OCI-LY7 (cell line): Measurements from ENCODE around the gene ZNF146.

Experiments
- EZH2phosphoT487 ChIP-seq: fragments of 200-600 bp; sonication (generic); IDR thresholded peaks from 2 replicates; pipeline ENCODE4 v1.6.1; 2018; ENCODE audit warnings: low read depth, borderline replicate concordance, mild to moderate bottlenecking, mixed run types, antibody characterized with exemption, low read length, moderate library complexity, mixed read lengths
- TF ChIP-seq, protein P1 (sequence below): fragments of 200-600 bp; sonication (generic); conservative IDR thresholded peaks from 2 replicates; pipeline ENCODE4 v1.5.1; 2014; ENCODE audit warnings: mild to moderate bottlenecking, antibody characterized with exemption, low read length, moderate library complexity, mixed read lengths

DNA sequence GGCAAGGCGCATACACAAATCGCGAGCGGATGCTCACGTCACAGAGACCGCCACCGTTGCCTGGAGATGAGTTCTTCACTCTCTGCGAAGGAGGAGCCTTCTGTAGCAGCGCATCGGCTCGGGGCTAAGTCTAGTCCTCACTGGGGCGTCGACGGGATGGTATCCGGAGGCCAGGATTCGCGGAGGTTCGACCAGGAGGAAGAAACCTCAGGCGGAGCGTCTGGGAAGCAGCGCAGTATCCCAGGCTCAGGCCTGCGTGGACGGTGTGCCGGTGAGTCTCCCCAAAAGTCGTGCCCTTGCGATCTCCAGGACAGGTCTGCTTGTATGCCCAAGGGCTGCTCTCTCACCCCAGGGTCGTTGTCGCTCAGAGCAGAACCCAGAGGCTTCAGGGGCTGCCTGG lies 40.4 kb downstream of the ZNF146 start:
- TF ChIP-seq, protein P1, sequence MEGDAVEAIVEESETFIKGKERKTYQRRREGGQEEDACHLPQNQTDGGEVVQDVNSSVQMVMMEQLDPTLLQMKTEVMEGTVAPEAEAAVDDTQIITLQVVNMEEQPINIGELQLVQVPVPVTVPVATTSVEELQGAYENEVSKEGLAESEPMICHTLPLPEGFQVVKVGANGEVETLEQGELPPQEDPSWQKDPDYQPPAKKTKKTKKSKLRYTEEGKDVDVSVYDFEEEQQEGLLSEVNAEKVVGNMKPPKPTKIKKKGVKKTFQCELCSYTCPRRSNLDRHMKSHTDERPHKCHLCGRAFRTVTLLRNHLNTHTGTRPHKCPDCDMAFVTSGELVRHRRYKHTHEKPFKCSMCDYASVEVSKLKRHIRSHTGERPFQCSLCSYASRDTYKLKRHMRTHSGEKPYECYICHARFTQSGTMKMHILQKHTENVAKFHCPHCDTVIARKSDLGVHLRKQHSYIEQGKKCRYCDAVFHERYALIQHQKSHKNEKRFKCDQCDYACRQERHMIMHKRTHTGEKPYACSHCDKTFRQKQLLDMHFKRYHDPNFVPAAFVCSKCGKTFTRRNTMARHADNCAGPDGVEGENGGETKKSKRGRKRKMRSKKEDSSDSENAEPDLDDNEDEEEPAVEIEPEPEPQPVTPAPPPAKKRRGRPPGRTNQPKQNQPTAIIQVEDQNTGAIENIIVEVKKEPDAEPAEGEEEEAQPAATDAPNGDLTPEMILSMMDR, result no peak
- TF ChIP-seq EZH2phosphoT487, result no peak
